HG02981 (cell line): ENCODE data around the gene SOD3.

Experiments used
- ATAC-seq: cut with Tn5 transposase; IDR thresholded peaks from one replicate; pipeline ENCODE4 v1.9.1; 2021; ENCODE audit warnings: mild to moderate bottlenecking, moderate library complexity; ENCODE audit not compliant: unreplicated experiment

SOD3 gene

DNA sequence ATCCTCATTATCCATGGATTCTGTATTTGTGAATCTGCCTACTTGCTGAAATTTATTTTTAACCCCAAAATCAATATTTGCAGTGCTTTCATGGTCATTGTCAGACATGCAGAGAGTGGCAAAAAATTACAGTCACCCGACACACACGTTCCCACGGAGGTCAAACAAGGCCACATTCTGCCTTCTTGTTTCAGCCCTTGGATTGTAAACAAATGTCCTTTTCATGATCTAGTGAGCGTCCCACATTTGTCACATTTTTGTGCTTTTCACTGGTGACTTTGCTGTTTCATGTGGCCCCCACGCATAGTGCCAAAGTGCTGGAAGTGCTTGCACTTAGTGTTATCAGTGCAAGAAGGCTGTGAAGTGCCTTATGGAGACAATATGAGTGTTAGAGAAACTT is 45.0 kb downstream of the SOD3 start:
- ATAC-seq = no peak

GRCh38 chr4:24840826-24841543 is 45.6 kb downstream of the SOD3 start:
- no peak for ATAC-seq

GRCh38 chr4:24842356-24842755 is 47.0 kb downstream of the SOD3 start:
- no peak for ATAC-seq

GRCh38 chr4:24843096-24843495 is 47.7 kb downstream of the SOD3 start:
- no peak for ATAC-seq

DNA sequence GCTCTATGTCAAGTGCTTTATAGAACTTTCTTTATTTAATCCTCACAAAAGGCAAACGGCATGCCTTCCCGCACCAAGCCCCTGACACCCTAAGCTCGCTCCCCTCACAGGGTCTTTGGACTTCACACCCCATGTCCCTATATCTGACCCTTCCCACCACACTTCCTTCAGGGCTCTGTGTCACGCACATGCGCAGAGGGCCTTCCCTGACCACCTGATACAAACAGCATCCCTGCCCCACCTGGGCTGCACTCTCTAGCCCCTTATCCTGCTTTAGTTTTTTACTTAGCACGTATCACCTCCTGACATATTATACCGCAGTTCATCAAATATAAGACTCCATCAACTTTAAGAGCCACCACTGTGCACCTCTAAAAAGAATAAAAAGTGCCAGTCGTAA is 49.8 kb downstream of the SOD3 start:
- no peak for ATAC-seq

DNA sequence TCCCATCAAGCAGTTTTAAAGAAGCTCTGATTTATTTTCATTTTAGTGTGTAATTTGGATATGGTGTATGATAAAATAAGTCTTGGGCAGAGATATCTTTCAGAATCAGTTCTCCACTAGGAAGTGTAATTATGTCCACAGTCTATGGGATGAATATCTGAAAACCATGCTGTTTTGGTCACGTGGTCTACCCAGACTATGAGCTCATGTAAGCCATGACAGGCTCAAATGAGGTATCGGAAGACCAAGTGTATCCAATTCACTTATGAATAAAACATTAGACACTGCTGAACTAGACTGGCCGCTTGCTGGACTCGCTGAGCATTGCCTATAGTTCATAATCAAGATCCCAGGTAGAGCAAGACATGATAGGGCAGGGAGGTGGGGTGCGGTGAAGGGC is 50.5 kb downstream of the SOD3 start:
- ATAC-seq = no peak

DNA sequence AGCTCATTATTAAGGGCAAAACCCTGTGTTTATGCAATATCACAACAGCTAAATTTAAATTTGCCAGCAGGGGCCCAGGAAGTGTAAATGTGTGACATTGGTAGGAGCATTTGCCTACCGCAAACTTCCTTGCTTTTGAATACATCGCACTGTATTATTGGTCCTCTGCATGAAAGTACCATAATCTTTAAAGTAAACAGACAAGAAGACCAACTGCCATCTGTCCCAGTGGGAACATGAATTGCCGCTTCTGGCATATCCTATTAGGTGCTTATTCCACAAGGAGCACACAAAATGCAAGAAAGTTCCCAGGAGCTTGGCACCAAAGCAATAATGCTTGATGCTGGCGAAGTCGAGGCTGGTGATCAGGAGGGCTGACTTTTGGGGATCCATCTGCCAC is 51.3 kb downstream of the SOD3 start:
- no peak for ATAC-seq

DNA sequence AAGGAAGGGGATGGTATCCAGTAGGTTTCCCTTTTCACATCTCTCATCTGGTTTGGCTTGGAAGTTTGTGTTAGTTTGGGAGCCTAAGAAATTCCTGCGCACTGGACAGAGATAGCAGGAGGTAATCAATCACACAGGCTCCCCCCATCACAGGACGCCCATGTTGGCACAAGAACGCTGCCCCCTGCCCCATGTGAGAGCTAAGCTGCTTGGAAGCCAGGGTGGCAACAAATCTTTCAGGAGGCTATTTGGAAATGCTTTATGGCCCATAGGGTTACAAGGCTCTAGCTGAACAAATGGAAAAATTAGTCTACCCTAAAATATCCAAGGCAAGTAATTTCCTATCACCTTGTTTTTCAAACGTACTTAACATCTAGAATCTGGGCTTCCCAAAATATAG is 54.0 kb downstream of the SOD3 start:
- ATAC-seq = no peak

DNA sequence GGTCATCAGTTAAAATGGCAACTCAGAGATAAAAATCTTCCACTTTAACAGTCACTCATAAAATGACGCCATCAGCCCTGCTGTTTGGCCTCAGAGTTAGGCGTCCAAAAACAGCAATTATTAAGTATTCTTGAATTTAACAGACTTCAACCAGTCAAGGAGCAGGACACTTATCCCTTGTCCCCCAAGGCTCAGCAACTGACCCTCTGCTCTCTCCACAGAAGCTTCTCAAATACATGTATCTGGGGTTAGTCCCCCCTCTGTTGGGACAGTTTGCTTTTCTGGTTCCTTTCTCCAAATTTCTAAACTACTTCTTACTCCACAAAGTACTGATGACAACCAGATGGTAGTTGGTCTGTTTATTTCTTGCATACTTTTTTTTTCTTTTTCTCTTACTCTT is 54.4 kb downstream of the SOD3 start:
- ATAC-seq = no peak
